Breast epithelium (tissue), 3 donors: ENCODE results near the gene DPEP1.

ENCODE experiments used
- POLR2A ChIP-seq: fragments of 450-650 bp; IDR thresholded peaks from one replicate; pipeline ENCODE4 v1.6.1; 2016; ENCODE audit warnings: antibody characterized with exemption, mild to moderate bottlenecking, moderate library complexity
- POLR2AphosphoS5 ChIP-seq, 3 donors: sonication (generic); formaldehyde crosslinking; IDR thresholded peaks; one replicate each; pipeline ENCODE4 v1.6.1; 2017; ENCODE audit warnings: antibody characterized with exemption in 3 of 3
- TF ChIP-seq, protein P1 (sequence below), 3 donors: fragments of 450-650 bp; IDR thresholded peaks; one replicate each; pipeline ENCODE4 v1.5.1; 2016 to 2017; ENCODE audit warnings: antibody characterized with exemption in 3 of 3, mild to moderate bottlenecking in 3 of 3, moderate library complexity in 3 of 3

- TF ChIP-seq, protein P1, sequence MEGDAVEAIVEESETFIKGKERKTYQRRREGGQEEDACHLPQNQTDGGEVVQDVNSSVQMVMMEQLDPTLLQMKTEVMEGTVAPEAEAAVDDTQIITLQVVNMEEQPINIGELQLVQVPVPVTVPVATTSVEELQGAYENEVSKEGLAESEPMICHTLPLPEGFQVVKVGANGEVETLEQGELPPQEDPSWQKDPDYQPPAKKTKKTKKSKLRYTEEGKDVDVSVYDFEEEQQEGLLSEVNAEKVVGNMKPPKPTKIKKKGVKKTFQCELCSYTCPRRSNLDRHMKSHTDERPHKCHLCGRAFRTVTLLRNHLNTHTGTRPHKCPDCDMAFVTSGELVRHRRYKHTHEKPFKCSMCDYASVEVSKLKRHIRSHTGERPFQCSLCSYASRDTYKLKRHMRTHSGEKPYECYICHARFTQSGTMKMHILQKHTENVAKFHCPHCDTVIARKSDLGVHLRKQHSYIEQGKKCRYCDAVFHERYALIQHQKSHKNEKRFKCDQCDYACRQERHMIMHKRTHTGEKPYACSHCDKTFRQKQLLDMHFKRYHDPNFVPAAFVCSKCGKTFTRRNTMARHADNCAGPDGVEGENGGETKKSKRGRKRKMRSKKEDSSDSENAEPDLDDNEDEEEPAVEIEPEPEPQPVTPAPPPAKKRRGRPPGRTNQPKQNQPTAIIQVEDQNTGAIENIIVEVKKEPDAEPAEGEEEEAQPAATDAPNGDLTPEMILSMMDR (IDR thresholded peaks at IDR 0.05) = no peak
- TF ChIP-seq POLR2AphosphoS5 (IDR thresholded peaks at IDR 0.05) = no peak
- no peak for TF ChIP-seq POLR2A
Observed at GRCh38 chr16:89600427-89600826, 13.0 kb upstream of the DPEP1 start.
